Activated naive CD4-positive, alpha-beta T cell treated with anti-CD3 and anti-CD28 coated beads for 36 hours (primary cell): ENCODE measurements around the gene UBASH3B. TPM values are rescaled to one million over a fixed set of nuclear protein-coding genes. Genes with fewer than 3 reads are reported as not detected.
"Not testable (repeated sequence)": the region's sequence is repeated elsewhere in the genome, so short reads cannot be mapped to it uniquely, and the experiment has no call there.

Source experiments
- CTCF ChIA-PET: fragments of 350-600 bp; sonication (Branson Sonifier 250); formaldehyde crosslinking; loops from one replicate; lab custom pipeline; 2021; ENCODE audit warnings: antibody characterized with exemption; lab: Charles Lee
- DNase-seq: peaks from one replicate; pipeline ENCODE4 v3.0.0-alpha.2; 2020
- H3K27ac Mint-ChIP-seq: one replicate; pipeline ENCODE4 v1.8.0; 2021; ENCODE audit warnings: mild to moderate bottlenecking, mixed read lengths
- H3K27me3 Mint-ChIP-seq: one replicate; pipeline ENCODE4 v1.8.0; 2021; ENCODE audit warnings: low read depth, mixed read lengths
- H3K36me3 Mint-ChIP-seq: one replicate; pipeline ENCODE4 v1.8.0; 2021; ENCODE audit warnings: low read depth, mixed read lengths
- H3K4me1 Mint-ChIP-seq: one replicate; pipeline ENCODE4 v1.8.0; 2021; ENCODE audit warnings: low read depth, mixed read lengths
- H3K4me3 Mint-ChIP-seq: one replicate; pipeline ENCODE4 v1.8.0; 2021; ENCODE audit warnings: mild to moderate bottlenecking, moderate library complexity, mixed read lengths
- H3K9me3 Mint-ChIP-seq: one replicate; pipeline ENCODE4 v1.8.0; 2021; ENCODE audit warnings: mixed read lengths
- intact Hi-C: fragments of 100-400 bp; cut with micrococcal nuclease; formaldehyde crosslinking; loops from one replicate; pipeline ENCODE4 v1.15.1; 2023
- total RNA-seq, 2 experiments: library from RNA; stranded (reverse); gene quantifications; one replicate each; pipeline ENCODE4 v1.2.3, GENCODE V29; 2021

Gene UBASH3B
- total RNA-seq, 2 experiments from 2014 or later: 17.9 to 21.1 TPM

- intact Hi-C loops: no loop called here
- Mint-ChIP-seq H3K4me3 (no peak overlapping the region), H3K27me3 (no peaks in the 10 kb centered on the region), H3K4me1 (peaks cover 31% of the 10 kb centered on the region), H3K27ac (no peak overlapping the region), H3K36me3 (peaks cover 3% of the 10 kb centered on the region), H3K9me3 (no peaks in the 10 kb centered on the region)
- CTCF ChIA-PET: interaction anchor here (7.0 kb wide), 1 partner anchor 42 kb away, joined by 63 read pairs; no protein-coding TSS in a partner anchor
- no peak for DNase-seq
Measured at GRCh38 chr11:122811721-122812120, 156.2 kb downstream of the UBASH3B start.

- Mint-ChIP-seq H3K9me3 (no peaks in the 10 kb centered on the region), H3K4me3 (no peak overlapping the region), H3K36me3 (peaks cover 3% of the 10 kb centered on the region), H3K4me1 (peaks cover 31% of the 10 kb centered on the region), H3K27me3 (no peaks in the 10 kb centered on the region), H3K27ac (no peak overlapping the region)
- CTCF ChIA-PET: interaction anchor here (1.2 to 7.0 kb wide), 3 partner anchors 42 to 184 kb away, joined by 3 to 63 read pairs (median 3); no protein-coding TSS in a partner anchor
- intact Hi-C loops: no loop called here
- no peak for DNase-seq
Measured at GRCh38 chr11:122812638-122813037, 157.1 kb downstream of the UBASH3B start.

- Mint-ChIP-seq H3K36me3 (peaks cover under 1% of the 10 kb centered on the region), H3K27me3 (no peaks in the 10 kb centered on the region), H3K27ac (no peak overlapping the region), H3K4me1 (peaks cover 26% of the 10 kb centered on the region), H3K4me3 (no peak overlapping the region), H3K9me3 (no peaks in the 10 kb centered on the region)
- CTCF ChIA-PET: interaction anchor here (1.2 to 7.0 kb wide), 3 partner anchors 41 to 185 kb away, joined by 3 to 63 read pairs (median 3); no protein-coding TSS in a partner anchor
- no peak for DNase-seq
- intact Hi-C loops: no loop called here
Measured at GRCh38 chr11:122813176-122813893, 157.8 kb downstream of the UBASH3B start.

GRCh38 chr11:122813894-122814270, 158.4 kb downstream of the UBASH3B start:
- Mint-ChIP-seq H3K27ac (no peak overlapping the region), H3K27me3 (no peaks in the 10 kb centered on the region), H3K9me3 (no peaks in the 10 kb centered on the region), H3K4me1 (peaks cover 21% of the 10 kb centered on the region), H3K4me3 (no peak overlapping the region), H3K36me3 (no peaks in the 10 kb centered on the region)
- no peak for DNase-seq
- CTCF ChIA-PET: interaction anchor here (1.2 to 7.0 kb wide), 5 partner anchors 18 to 186 kb away, joined by 3 to 63 read pairs (median 4); partner anchors contain the start of gene CRTAM
- intact Hi-C loops: loop anchor here (1.0 kb wide), 2 partner anchors 40 to 209 kb away; no protein-coding TSS in a partner anchor

GRCh38 chr11:122814401-122814800, 158.9 kb downstream of the UBASH3B start:
- peak; percentile 26 for DNase-seq
- no peak overlapping the region for H3K27ac Mint-ChIP-seq
- peaks cover 2% of the 10 kb centered on the region for H3K9me3 Mint-ChIP-seq

GRCh38 chr11:122815900-122816299, 160.4 kb downstream of the UBASH3B start:
- CTCF ChIA-PET: interaction anchor here (1.5 to 7.0 kb wide), 2 partner anchors 15 to 38 kb away, joined by 3 to 63 read pairs; no protein-coding TSS in a partner anchor
- H3K4me1 Mint-ChIP-seq: peaks cover 16% of the 10 kb centered on the region
- H3K4me3 Mint-ChIP-seq: no peak overlapping the region
- peaks cover 12% of the 10 kb centered on the region for H3K9me3 Mint-ChIP-seq
- intact Hi-C loops: no loop called here
- H3K27ac Mint-ChIP-seq: no peak overlapping the region
- no peaks in the 10 kb centered on the region for H3K27me3 Mint-ChIP-seq
- peaks cover 3% of the 10 kb centered on the region for H3K36me3 Mint-ChIP-seq
- DNase-seq: no peak

More at GRCh38 chr11:122814401-122814800, 158.9 kb downstream of the UBASH3B start:
- no peak overlapping the region for H3K4me3 Mint-ChIP-seq
- CTCF ChIA-PET: interaction anchor here (1.4 to 7.0 kb wide), 4 partner anchors 13 to 40 kb away, joined by 3 to 63 read pairs (median 4); partner anchors contain the start of gene CRTAM
- H3K4me1 Mint-ChIP-seq: peaks cover 19% of the 10 kb centered on the region
- H3K27me3 Mint-ChIP-seq: no peaks in the 10 kb centered on the region
- no peaks in the 10 kb centered on the region for H3K36me3 Mint-ChIP-seq
- intact Hi-C loops: loop anchor here (1.0 kb wide), 2 partner anchors 40 to 209 kb away; no protein-coding TSS in a partner anchor

GRCh38 chr11:122816761-122817520, 161.4 kb downstream of the UBASH3B start:
- Mint-ChIP-seq H3K4me3 (no peak overlapping the region), H3K9me3 (peaks cover 12% of the 10 kb centered on the region)

GRCh38 chr11:122820158-122820557, 164.6 kb downstream of the UBASH3B start:
- DNase-seq: no peak
- Mint-ChIP-seq H3K4me3 (no peak overlapping the region), H3K27ac (no peak overlapping the region), H3K27me3 (no peaks in the 10 kb centered on the region), H3K9me3 (peaks cover 12% of the 10 kb centered on the region), H3K4me1 (peaks cover 2% of the 10 kb centered on the region), H3K36me3 (peaks cover 3% of the 10 kb centered on the region)
- CTCF ChIA-PET: interaction anchor here (1.2 to 3.5 kb wide), 2 partner anchors 24 to 33 kb away, joined by 4 to 22 read pairs; no protein-coding TSS in a partner anchor
- intact Hi-C loops: no loop called here

More at GRCh38 chr11:122816761-122817520, 161.4 kb downstream of the UBASH3B start:
- DNase-seq: no peak
- no peaks in the 10 kb centered on the region for H3K27me3 Mint-ChIP-seq
- H3K36me3 Mint-ChIP-seq: peaks cover 3% of the 10 kb centered on the region
- no peak overlapping the region for H3K27ac Mint-ChIP-seq
- H3K4me1 Mint-ChIP-seq: peaks cover 11% of the 10 kb centered on the region
- CTCF ChIA-PET: interaction anchor here (7.0 kb wide), 1 partner anchor 37 kb away, joined by 63 read pairs; no protein-coding TSS in a partner anchor
- intact Hi-C loops: no loop called here

- H3K27me3 Mint-ChIP-seq: no peaks in the 10 kb centered on the region
- peaks cover 12% of the 10 kb centered on the region for H3K9me3 Mint-ChIP-seq
- H3K4me3 Mint-ChIP-seq: no peak overlapping the region
- CTCF ChIA-PET: interaction anchor here (0.6 to 3.5 kb wide), 5 partner anchors 25 to 201 kb away, joined by 4 to 22 read pairs (median 4); no protein-coding TSS in a partner anchor
- H3K27ac Mint-ChIP-seq: no peak overlapping the region
- intact Hi-C loops: no loop called here
- peaks cover 2% of the 10 kb centered on the region for H3K4me1 Mint-ChIP-seq
- no peak for DNase-seq
- H3K36me3 Mint-ChIP-seq: peaks cover 3% of the 10 kb centered on the region
Measured at GRCh38 chr11:122821169-122821568, 165.6 kb downstream of the UBASH3B start.

GRCh38 chr11:122822241-122822640, 166.7 kb downstream of the UBASH3B start:
- intact Hi-C loops: no loop called here
- Mint-ChIP-seq H3K4me1 (peaks cover 2% of the 10 kb centered on the region), H3K36me3 (peaks cover 3% of the 10 kb centered on the region), H3K9me3 (peaks cover 12% of the 10 kb centered on the region), H3K4me3 (no peak overlapping the region), H3K27ac (no peak overlapping the region), H3K27me3 (no peaks in the 10 kb centered on the region)
- DNase-seq: no peak
- CTCF ChIA-PET: interaction anchor here (0.8 to 3.5 kb wide), 3 partner anchors 31 to 200 kb away, joined by 6 to 22 read pairs (median 6); no protein-coding TSS in a partner anchor

GRCh38 chr11:122823564-122823963, 168.0 kb downstream of the UBASH3B start:
- Mint-ChIP-seq H3K4me1 (peaks cover 2% of the 10 kb centered on the region), H3K27ac (no peak overlapping the region), H3K4me3 (no peak overlapping the region), H3K9me3 (peaks cover 12% of the 10 kb centered on the region), H3K36me3 (peaks cover 3% of the 10 kb centered on the region), H3K27me3 (no peaks in the 10 kb centered on the region)
- no peak for DNase-seq
- intact Hi-C loops: no loop called here
- CTCF ChIA-PET: interaction anchor here (1.0 to 1.1 kb wide), 2 partner anchors 10 to 30 kb away, joined by 3 to 4 read pairs; no protein-coding TSS in a partner anchor

- intact Hi-C loops, H3K27ac Mint-ChIP-seq, H3K36me3 Mint-ChIP-seq, H3K9me3 Mint-ChIP-seq, H3K27me3 Mint-ChIP-seq, DNase-seq, H3K4me3 Mint-ChIP-seq, H3K4me1 Mint-ChIP-seq, CTCF ChIA-PET: not testable (repeated sequence)
Measured at GRCh38 chr11:122829371-122829770, 173.8 kb downstream of the UBASH3B start.
